ENCODE results near the gene ANKRD63. TPM values are rescaled to one million over a fixed set of nuclear protein-coding genes. Genes with fewer than 3 reads are reported as not detected.

Gene ANKRD63
- total and polyA plus RNA-seq, 10 of the 15 experiments (the other 5 are each of a cell fraction or from before 2014, with no cell fraction given) = not detected

DNA sequence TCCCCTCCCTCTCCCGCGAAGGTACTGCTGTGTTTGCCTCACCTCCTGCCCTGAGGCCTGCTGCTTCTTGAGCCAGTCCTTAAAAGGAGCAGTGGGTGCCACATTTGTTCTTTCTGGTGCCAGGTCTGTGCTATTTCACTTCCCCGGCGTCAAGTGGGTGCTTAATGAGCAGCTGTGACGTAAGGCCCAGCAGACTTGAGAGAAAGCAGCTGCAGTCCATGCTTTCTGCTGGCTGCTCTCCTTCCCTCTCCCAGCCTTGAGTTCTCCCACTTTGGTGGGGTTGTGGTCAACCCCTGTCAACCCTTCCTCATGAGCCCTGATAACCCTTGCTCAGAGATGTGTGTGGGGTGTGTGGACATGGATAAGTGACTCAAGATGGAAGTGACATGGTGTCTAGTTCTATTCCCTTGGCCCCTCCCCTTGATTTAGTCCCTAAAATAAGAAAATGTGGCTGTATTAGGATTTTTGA, 47.5 kb upstream of the ANKRD63 start:
- Histone ChIP-seq H3K4me2 (ENCODE audit: control insufficient read depth, insufficient read depth) (no peak overlapping the region), H2AFZ (ENCODE audit: control insufficient read depth, low read depth, low read length) (no peak overlapping the region), H3K79me2 (ENCODE audit: control insufficient read depth, insufficient read depth, low read length) (no peaks in the 10 kb centered on the region), H3K9ac (ENCODE audit: control insufficient read depth, insufficient read depth, low read length) (no peak overlapping the region), H3K4me1 (ENCODE audit: control insufficient read depth, insufficient read depth, low read length) (peaks cover 9% of the 10 kb centered on the region), H3K4me3 (no peak overlapping the region), H3K9me3 (replicated peaks; ENCODE audit: control insufficient read depth, insufficient read depth, low read length) (no peaks in the 10 kb centered on the region), H4K20me1 (ENCODE audit: control insufficient read depth, insufficient read depth) (no peaks in the 10 kb centered on the region), H3K36me3 (ENCODE audit: control insufficient read depth in 2 of 2, insufficient read depth in 2 of 2, low read length in 1 of 2) (no peaks in the 10 kb centered on the region), H3K27me3 (replicated peaks in 1 of 2; ENCODE audit: control insufficient read depth in 2 of 2, insufficient read depth in 2 of 2, low read length in 1 of 2) (no peaks in the 10 kb centered on the region), H3K27ac (ENCODE audit: control insufficient read depth, insufficient read depth) (no peak overlapping the region)
- POLR2A ChIA-PET = no interaction called here
- RAD21 ChIA-PET (ENCODE audit: unreplicated experiment) = no interaction called here
- FAIRE-seq (no peak), ATAC-seq (no peak), DNase-seq (ENCODE audit: low read depth, low spot score) (no peak)
- BruUV-seq (replicated peaks) = no TSS peak
- intact Hi-C loops (cut with micrococcal nuclease; ENCODE audit: unreplicated experiment) = no loop called here
- in situ Hi-C loops (cut with MboI) = no loop called here
- TF ChIP-seq TCF3 (IDR thresholded peaks at IDR 0.05; ENCODE audit: borderline replicate concordance, insufficient read depth, low read depth, low read length) = no peak
- no peak for TF ChIP-seq STAT1 (conservative IDR thresholded peaks at IDR 0.05)
- no peak for TF ChIP-seq HCFC1 (IDR thresholded peaks at IDR 0.05; ENCODE audit: low read length)
- no peak for TF ChIP-seq RB1 (IDR thresholded peaks at IDR 0.05; ENCODE audit: borderline replicate concordance)
- no peak for TF ChIP-seq REST (IDR thresholded peaks at IDR 0.05; ENCODE audit: low read depth, low read length)
- no peak for TF ChIP-seq JUNB (IDR thresholded peaks at IDR 0.05)
- TF ChIP-seq NR2C2 (IDR thresholded peaks at IDR 0.05; ENCODE audit: borderline replicate concordance, control insufficient read depth, insufficient read length, low read depth) = no peak
- no peak for TF ChIP-seq SMAD5 (IDR thresholded peaks at IDR 0.05; ENCODE audit: low read depth)
- TF ChIP-seq NFIC (IDR thresholded peaks at IDR 0.05; ENCODE audit: low read depth, low read length) = no peak
- no peak for TF ChIP-seq HSF1 (IDR thresholded peaks at IDR 0.05; ENCODE audit: low read depth, low read length)
- no peak for TF ChIP-seq FOS (IDR thresholded peaks at IDR 0.05; ENCODE audit: borderline replicate concordance, extremely low read depth, insufficient read length)
- no peak for TF ChIP-seq ZNF384 (IDR thresholded peaks at IDR 0.05; ENCODE audit: borderline replicate concordance, low read depth, low read length)
- no peak for TF ChIP-seq SP1 (IDR thresholded peaks at IDR 0.05; ENCODE audit: low read depth, low read length)
- TF ChIP-seq SKIL (IDR thresholded peaks at IDR 0.05; ENCODE audit: low read depth, poor library complexity, severe bottlenecking) = no peak
- TF ChIP-seq CREM (IDR thresholded peaks at IDR 0.05; ENCODE audit: low read depth) = no peak
- CTCF ChIA-PET = interaction anchor here (1.0 to 6.7 kb wide), 4 partner anchors 9 to 21 kb away, joined by 3 to 103 read pairs (median 8); partner anchors contain the start of gene CCDC9B
- SMC1A ChIA-PET (ENCODE audit: uncharacterized antibody, unreplicated experiment) = interaction anchor here (0.7 kb wide), 1 partner anchor 55 kb away, joined by 3 read pairs; no protein-coding TSS in a partner anchor
- 89% methylated on average over 5 of the region's 5 CpGs for WGBS (ENCODE audit: insufficient coverage, insufficient replicate concordance, low lambda C conversion rate, missing lambda C conversion rate)

All from GM12878 (cell line).